WTC11 (cell line): ENCODE data around the gene LCN1. TPM values are rescaled to one million over a fixed set of nuclear protein-coding genes. Genes with fewer than 3 reads are reported as not detected.
A peak's percentile ranks its signal among the peaks of the same experiment; 100 is the strongest.
"Not testable (repeated sequence)": the region's sequence is repeated elsewhere in the genome, so short reads cannot be mapped to it uniquely, and the experiment has no call there.

Experiments
- ATAC-seq: fragments of 200-7000 bp; cut with Tn5 transposase; 2 replicates; pipeline ENCODE4 v1.10.0; 2021; ENCODE audit warnings: mild to moderate bottlenecking, moderate library complexity
- CTCF ChIA-PET: fragments of 300-600 bp; sonication (Branson Sonifier 250); formaldehyde crosslinking; loops from one replicate; lab custom pipeline; 2021; ENCODE audit warnings: antibody characterized with exemption; lab: Charles Lee
- POLR2A ChIA-PET: fragments of 350-600 bp; sonication (Branson Sonifier 250); formaldehyde crosslinking; loops from one replicate; lab custom pipeline; 2021; ENCODE audit warnings: antibody characterized with exemption; lab: Charles Lee
- DNase-seq: peaks from one replicate; pipeline ENCODE4 v3.0.0; 2021; ENCODE audit warnings: low spot score
- H3K27ac Mint-ChIP-seq: 2 replicates; pipeline ENCODE4 v1.8.0; 2021; ENCODE audit warnings: mixed read lengths
- H3K27me3 Mint-ChIP-seq: 2 replicates; pipeline ENCODE4 v1.8.0; 2021; ENCODE audit warnings: low read depth, mild to moderate bottlenecking, moderate library complexity, mixed read lengths
- H3K36me3 Mint-ChIP-seq: 2 replicates; pipeline ENCODE4 v1.8.0; 2021; ENCODE audit warnings: mixed read lengths
- H3K4me1 Mint-ChIP-seq: 2 replicates; pipeline ENCODE4 v1.8.0; 2022; ENCODE audit warnings: mixed read lengths
- H3K4me3 Mint-ChIP-seq: 2 replicates; pipeline ENCODE4 v1.8.0; 2021; ENCODE audit warnings: mild to moderate bottlenecking, moderate library complexity, mixed read lengths
- H3K9me3 Mint-ChIP-seq: 2 replicates; pipeline ENCODE4 v1.8.0; 2021; ENCODE audit warnings: mixed read lengths
- ATF6 ChIP-seq: sonication (generic); formaldehyde crosslinking; IDR thresholded peaks from 2 replicates; pipeline ENCODE4 v1.8.1; 2023; ENCODE audit warnings: mild to moderate bottlenecking, missing genetic modification reagents
- E2F4 ChIP-seq: sonication (generic); formaldehyde crosslinking; IDR thresholded peaks from 2 replicates; pipeline ENCODE4 v1.8.1; 2022; ENCODE audit warnings: low read depth, mild to moderate bottlenecking, moderate library complexity, missing genetic modification reagents, borderline replicate concordance
- ELF4 ChIP-seq: sonication (generic); formaldehyde crosslinking; IDR thresholded peaks from 2 replicates; pipeline ENCODE4 v1.8.1; 2022; ENCODE audit warnings: low read depth, mild to moderate bottlenecking, moderate library complexity, missing genetic modification reagents
- ESRRA ChIP-seq: sonication (generic); formaldehyde crosslinking; IDR thresholded peaks from 2 replicates; pipeline ENCODE4 v1.8.1; 2022; ENCODE audit warnings: mild to moderate bottlenecking, missing genetic modification reagents, borderline replicate concordance
- ETV6 ChIP-seq: sonication (generic); formaldehyde crosslinking; IDR thresholded peaks from 2 replicates; pipeline ENCODE4 v1.8.1; 2022; ENCODE audit warnings: mild to moderate bottlenecking, missing genetic modification reagents
- GABPB1 ChIP-seq: sonication (generic); formaldehyde crosslinking; IDR thresholded peaks from 2 replicates; pipeline ENCODE4 v1.8.1; 2023; ENCODE audit warnings: mild to moderate bottlenecking, missing genetic modification reagents
- HMGXB4 ChIP-seq: sonication (generic); formaldehyde crosslinking; IDR thresholded peaks from 2 replicates; pipeline ENCODE4 v1.8.1; 2023; ENCODE audit warnings: mild to moderate bottlenecking, moderate library complexity, missing genetic modification reagents
- KAT7 ChIP-seq: sonication (generic); formaldehyde crosslinking; IDR thresholded peaks from 2 replicates; pipeline ENCODE4 v1.8.1; 2023; ENCODE audit warnings: missing genetic modification reagents, mild to moderate bottlenecking, borderline replicate concordance
- SMAD4 ChIP-seq: sonication (generic); formaldehyde crosslinking; IDR thresholded peaks from 2 replicates; pipeline ENCODE4 v1.8.0; 2022; ENCODE audit warnings: mild to moderate bottlenecking, missing genetic modification reagents
- SP1 ChIP-seq: sonication (generic); formaldehyde crosslinking; conservative IDR thresholded peaks from 2 replicates; pipeline ENCODE4 v1.8.1; 2022; ENCODE audit warnings: missing genetic modification reagents
- TCF7 ChIP-seq: sonication (generic); formaldehyde crosslinking; IDR thresholded peaks from 2 replicates; pipeline ENCODE4 v1.8.0; 2022; ENCODE audit warnings: mild to moderate bottlenecking, low read depth, missing genetic modification reagents, moderate library complexity
- TEAD1 ChIP-seq: sonication (generic); formaldehyde crosslinking; IDR thresholded peaks from 2 replicates; pipeline ENCODE4 v1.8.0; 2022; ENCODE audit warnings: mild to moderate bottlenecking, missing genetic modification reagents
- TP53 ChIP-seq: sonication (generic); formaldehyde crosslinking; IDR thresholded peaks from 2 replicates; pipeline ENCODE4 v1.8.1; 2023; ENCODE audit warnings: mild to moderate bottlenecking, missing genetic modification reagents
- ZNF671 ChIP-seq: fragments of 250-450 bp; sonication (Bioruptor Pico); IDR thresholded peaks from 2 replicates; pipeline ENCODE4 v1.8.0; 2021; ENCODE audit warnings: mild to moderate bottlenecking
- ZSCAN18 ChIP-seq: fragments of 250-450 bp; sonication (Bioruptor Pico); IDR thresholded peaks from 2 replicates; pipeline ENCODE4 v2.1.2; 2022; ENCODE audit warnings: mild to moderate bottlenecking, moderate library complexity
- total RNA-seq: library from RNA; stranded (reverse); gene quantifications from 3 replicates; pipeline ENCODE4 v1.2.3, GENCODE V29; 2021
- TF ChIP-seq, protein P1 (sequence below): sonication (generic); formaldehyde crosslinking; IDR thresholded peaks from 2 replicates; pipeline ENCODE4 v1.8.1; 2023; ENCODE audit warnings: mild to moderate bottlenecking, missing genetic modification reagents, borderline replicate concordance

LCN1 gene
- total RNA-seq, 1 experiment from 2014 or later = not detected

GRCh38 chr9:135533113-135533512 lies 11.9 kb downstream of the LCN1 start (continued):
- no peak for TF ChIP-seq ATF6 (CRISPR knock-in tag)
- TF ChIP-seq TEAD1 (CRISPR knock-in tag) = no peak
- no peak for TF ChIP-seq SP1 (CRISPR knock-in tag)
- TF ChIP-seq SMAD4 (CRISPR knock-in tag) = no peak
- TF ChIP-seq E2F4 (CRISPR knock-in tag) = no peak
- TF ChIP-seq TCF7 (CRISPR knock-in tag) = no peak
- no peak for TF ChIP-seq HMGXB4 (CRISPR knock-in tag)
- TF ChIP-seq GABPB1 (CRISPR knock-in tag) = no peak
- TF ChIP-seq, protein P1, sequence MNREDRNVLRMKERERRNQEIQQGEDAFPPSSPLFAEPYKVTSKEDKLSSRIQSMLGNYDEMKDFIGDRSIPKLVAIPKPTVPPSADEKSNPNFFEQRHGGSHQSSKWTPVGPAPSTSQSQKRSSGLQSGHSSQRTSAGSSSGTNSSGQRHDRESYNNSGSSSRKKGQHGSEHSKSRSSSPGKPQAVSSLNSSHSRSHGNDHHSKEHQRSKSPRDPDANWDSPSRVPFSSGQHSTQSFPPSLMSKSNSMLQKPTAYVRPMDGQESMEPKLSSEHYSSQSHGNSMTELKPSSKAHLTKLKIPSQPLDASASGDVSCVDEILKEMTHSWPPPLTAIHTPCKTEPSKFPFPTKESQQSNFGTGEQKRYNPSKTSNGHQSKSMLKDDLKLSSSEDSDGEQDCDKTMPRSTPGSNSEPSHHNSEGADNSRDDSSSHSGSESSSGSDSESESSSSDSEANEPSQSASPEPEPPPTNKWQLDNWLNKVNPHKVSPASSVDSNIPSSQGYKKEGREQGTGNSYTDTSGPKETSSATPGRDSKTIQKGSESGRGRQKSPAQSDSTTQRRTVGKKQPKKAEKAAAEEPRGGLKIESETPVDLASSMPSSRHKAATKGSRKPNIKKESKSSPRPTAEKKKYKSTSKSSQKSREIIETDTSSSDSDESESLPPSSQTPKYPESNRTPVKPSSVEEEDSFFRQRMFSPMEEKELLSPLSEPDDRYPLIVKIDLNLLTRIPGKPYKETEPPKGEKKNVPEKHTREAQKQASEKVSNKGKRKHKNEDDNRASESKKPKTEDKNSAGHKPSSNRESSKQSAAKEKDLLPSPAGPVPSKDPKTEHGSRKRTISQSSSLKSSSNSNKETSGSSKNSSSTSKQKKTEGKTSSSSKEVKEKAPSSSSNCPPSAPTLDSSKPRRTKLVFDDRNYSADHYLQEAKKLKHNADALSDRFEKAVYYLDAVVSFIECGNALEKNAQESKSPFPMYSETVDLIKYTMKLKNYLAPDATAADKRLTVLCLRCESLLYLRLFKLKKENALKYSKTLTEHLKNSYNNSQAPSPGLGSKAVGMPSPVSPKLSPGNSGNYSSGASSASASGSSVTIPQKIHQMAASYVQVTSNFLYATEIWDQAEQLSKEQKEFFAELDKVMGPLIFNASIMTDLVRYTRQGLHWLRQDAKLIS = no peak
- no peak for TF ChIP-seq TP53 (CRISPR knock-in tag)

- ChIA-PET CTCF (interaction anchor here (0.8 kb wide), 1 partner anchor 28 kb away, joined by 3 read pairs; no protein-coding TSS in a partner anchor), POLR2A (no interaction called here)
- no peak for DNase-seq
- Mint-ChIP-seq H3K27me3 (no peaks in the 10 kb centered on the region), H3K4me3 (no peak overlapping the region), H3K9me3 (no peaks in the 10 kb centered on the region), H3K4me1 (peaks cover 10% of the 10 kb centered on the region), H3K36me3 (no peaks in the 10 kb centered on the region), H3K27ac (no peak overlapping the region)
- no peak for ATAC-seq
- TF ChIP-seq ELF4 (CRISPR knock-in tag) (no peak), KAT7 (no peak), ETV6 (CRISPR knock-in tag) (no peak), E2F4 (CRISPR knock-in tag) (no peak), ZSCAN18 (CRISPR knock-in tag) (no peak), ESRRA (no peak), ZNF671 (CRISPR knock-in tag) (no peak)
These were observed 12.4 kb downstream of the LCN1 start for GRCh38 chr9:135533674-135534073.

GRCh38 chr9:135534192-135534711 lies 13.0 kb downstream of the LCN1 start:
- H3K27ac Mint-ChIP-seq, DNase-seq, H3K4me3 Mint-ChIP-seq, POLR2A ChIA-PET, H3K27me3 Mint-ChIP-seq, H3K36me3 Mint-ChIP-seq, H3K9me3 Mint-ChIP-seq: not testable (repeated sequence)
- CTCF ChIA-PET = interaction anchor here (0.8 kb wide), 1 partner anchor 29 kb away, joined by 3 read pairs; no protein-coding TSS in a partner anchor
- peak; percentile 81 for ATAC-seq
- peaks cover 10% of the 10 kb centered on the region for H3K4me1 Mint-ChIP-seq

DNA sequence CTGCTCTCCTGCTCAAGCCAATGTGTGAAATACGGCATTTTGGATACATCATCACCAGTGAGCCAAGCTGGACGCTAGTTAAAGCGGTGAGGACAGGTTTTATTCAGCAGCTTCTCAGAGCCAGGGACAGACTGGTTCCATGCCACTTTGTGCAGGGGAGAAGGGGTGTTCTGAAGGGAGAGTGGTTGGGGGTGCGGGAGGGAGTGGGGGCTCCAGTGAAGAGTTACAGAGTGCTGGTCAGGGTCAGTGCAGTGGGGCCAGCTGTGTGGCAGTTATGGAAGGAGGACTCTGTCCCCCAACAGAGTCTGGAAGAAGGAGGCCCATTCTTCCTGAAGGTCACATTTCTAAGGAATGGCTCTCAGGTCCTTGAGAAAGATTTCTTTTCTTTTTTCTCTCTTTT lies 13.6 kb downstream of the LCN1 start:
- POLR2A ChIA-PET = interaction anchor here (0.6 kb wide), 1 partner anchor 7 kb away, joined by 4 read pairs; no protein-coding TSS in a partner anchor
- H3K27me3 Mint-ChIP-seq = not testable (repeated sequence)

DNA sequence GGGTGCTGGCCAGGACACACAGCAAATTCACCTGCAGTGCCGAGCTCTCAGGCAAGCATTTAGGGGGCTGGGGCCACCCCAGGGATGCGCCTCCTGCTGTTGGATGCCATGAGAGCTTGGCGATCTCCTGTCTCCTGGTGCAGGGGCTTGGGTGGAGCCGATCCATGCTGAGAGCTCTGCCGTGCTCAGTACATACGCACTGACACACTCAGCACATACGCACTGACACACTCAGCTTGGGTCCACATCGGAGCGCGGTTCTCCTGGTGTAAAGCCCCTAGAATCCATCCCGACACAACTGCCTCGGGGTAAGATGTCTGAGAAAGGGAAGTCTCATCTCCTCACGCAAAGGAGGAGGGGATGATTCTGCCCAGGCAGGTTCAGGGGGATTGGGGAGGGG lies 14.4 kb downstream of the LCN1 start:
- H3K36me3 Mint-ChIP-seq, H3K27me3 Mint-ChIP-seq, H3K9me3 Mint-ChIP-seq, H3K4me1 Mint-ChIP-seq, DNase-seq, POLR2A ChIA-PET, CTCF ChIA-PET, H3K4me3 Mint-ChIP-seq, H3K27ac Mint-ChIP-seq, ATAC-seq: not testable (repeated sequence)

More for the DNA sequence above, 13.6 kb downstream of the LCN1 start:
- H3K27ac Mint-ChIP-seq, H3K9me3 Mint-ChIP-seq, H3K4me3 Mint-ChIP-seq, ATAC-seq, DNase-seq, CTCF ChIA-PET, H3K36me3 Mint-ChIP-seq: not testable (repeated sequence)
- H3K4me1 Mint-ChIP-seq = peaks cover 10% of the 10 kb centered on the region
